ENCODE results near the gene ZDHHC5.

ZDHHC5 gene

DNA sequence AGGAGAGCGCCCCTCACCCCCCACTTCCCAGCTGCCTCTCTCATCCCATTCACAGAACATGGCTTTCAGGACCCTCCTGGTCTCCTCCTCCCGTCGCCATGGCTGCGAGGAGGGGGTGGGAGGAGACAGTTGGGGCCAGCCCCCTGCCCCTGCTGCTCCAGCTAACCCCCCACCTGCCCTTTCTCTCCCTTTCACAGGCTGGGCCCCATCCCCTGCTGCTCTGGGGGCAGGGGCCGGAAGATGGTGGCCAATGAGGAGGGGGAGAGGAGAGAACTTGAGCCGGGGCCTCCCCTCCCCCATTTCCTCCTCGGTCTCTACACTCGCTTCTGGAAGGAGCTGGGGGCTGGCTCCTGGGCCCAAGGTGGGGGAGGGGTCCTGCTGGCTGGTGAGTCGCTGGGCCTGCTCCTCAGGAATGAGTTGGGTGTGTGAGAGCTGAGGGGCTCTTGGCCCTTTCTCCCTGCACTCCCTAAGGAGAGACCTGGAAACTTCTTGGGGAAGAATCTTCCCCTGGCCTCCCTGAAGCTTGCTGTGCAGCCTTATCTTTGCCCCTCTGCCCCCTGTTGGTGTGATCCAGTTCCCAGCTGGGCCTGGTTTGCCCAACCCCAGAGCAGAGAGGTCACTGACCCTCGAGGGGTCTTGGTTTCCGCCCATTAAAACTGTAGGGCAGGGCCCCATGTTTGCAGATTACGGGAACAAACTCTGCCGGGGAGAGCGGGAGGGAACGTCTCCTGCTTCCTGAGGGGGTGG lies 28.4 kb upstream of the ZDHHC5 start:
- no peaks in the 10 kb centered on the region for H3K9me2 ChIP-seq (ENCODE audit: low read depth, low read length)
- H3K79me2 ChIP-seq (ENCODE audit: insufficient read depth, low read length) = no peaks in the 10 kb centered on the region
- H3K4me1 ChIP-seq (ENCODE audit: insufficient read depth, low read length, severe bottlenecking) = no peaks in the 10 kb centered on the region
- H3K4me3 ChIP-seq (ENCODE audit: low read depth, low read length, poor library complexity, severe bottlenecking) = no peak overlapping the region
- TF ChIP-seq, protein P1, sequence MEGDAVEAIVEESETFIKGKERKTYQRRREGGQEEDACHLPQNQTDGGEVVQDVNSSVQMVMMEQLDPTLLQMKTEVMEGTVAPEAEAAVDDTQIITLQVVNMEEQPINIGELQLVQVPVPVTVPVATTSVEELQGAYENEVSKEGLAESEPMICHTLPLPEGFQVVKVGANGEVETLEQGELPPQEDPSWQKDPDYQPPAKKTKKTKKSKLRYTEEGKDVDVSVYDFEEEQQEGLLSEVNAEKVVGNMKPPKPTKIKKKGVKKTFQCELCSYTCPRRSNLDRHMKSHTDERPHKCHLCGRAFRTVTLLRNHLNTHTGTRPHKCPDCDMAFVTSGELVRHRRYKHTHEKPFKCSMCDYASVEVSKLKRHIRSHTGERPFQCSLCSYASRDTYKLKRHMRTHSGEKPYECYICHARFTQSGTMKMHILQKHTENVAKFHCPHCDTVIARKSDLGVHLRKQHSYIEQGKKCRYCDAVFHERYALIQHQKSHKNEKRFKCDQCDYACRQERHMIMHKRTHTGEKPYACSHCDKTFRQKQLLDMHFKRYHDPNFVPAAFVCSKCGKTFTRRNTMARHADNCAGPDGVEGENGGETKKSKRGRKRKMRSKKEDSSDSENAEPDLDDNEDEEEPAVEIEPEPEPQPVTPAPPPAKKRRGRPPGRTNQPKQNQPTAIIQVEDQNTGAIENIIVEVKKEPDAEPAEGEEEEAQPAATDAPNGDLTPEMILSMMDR (IDR thresholded peaks at IDR 0.05; ENCODE audit: low read length) = no peak
- TF ChIP-seq EZH2 (IDR thresholded peaks at IDR 0.05; ENCODE audit: borderline replicate concordance, low read length) = no peak
- H3F3A ChIP-seq (ENCODE audit: insufficient read depth, low read length) = no peaks in the 10 kb centered on the region
- H3K4me2 ChIP-seq (ENCODE audit: low read length) = no peak overlapping the region
- H3K27ac ChIP-seq (ENCODE audit: low read depth, low read length, poor library complexity, severe bottlenecking) = no peak overlapping the region
- H2AFZ ChIP-seq (ENCODE audit: low read length) = no peak overlapping the region
- no peaks in the 10 kb centered on the region for H3K36me3 ChIP-seq (ENCODE audit: insufficient read depth, low read length)
- H3K9ac ChIP-seq (ENCODE audit: low read length) = no peak overlapping the region
- peaks cover 5% of the 10 kb centered on the region; the same call in 1 of the 2 replicates for H3K27me3 ChIP-seq (ENCODE audit: insufficient read depth, low read length)
- H3K9me3 ChIP-seq (ENCODE audit: low read length) = no peaks in the 10 kb centered on the region
- H4K20me1 ChIP-seq (ENCODE audit: insufficient read depth, low read length) = no peaks in the 10 kb centered on the region

DNA sequence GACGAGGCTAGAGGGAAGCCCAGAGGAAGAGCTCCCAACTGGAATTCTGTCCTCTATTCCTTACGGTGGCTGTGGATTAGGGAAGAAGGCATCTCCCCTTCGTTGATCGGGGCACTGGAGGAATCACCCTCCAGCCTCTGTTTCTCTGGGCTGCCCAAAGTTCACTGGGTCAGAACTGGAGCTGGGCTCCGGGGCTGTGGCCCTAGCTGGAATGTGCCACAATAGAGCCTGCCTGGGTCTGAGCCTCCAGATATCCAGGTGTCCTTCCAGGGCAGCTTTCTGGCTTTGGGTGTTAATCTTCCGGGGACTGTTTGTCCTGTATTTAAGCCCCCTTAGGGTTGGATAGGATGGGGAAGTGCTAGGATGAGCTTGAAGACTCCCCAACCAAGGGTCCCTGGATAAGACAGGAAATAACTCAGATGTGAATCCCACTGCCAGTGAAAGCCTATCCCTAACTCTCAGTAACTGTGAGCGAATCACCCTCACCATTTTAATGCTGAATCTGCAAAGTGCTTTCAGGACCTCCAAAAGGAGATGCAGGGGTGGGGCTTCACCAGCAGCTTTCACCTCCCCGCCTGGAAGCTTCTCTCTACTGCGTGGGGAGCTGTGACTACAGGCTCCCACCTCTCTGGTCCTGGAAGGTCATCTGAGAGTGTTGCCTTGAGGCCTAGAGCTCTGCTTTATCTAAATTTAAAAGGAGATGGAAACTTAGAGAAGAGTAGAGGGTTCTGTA lies 27.7 kb upstream of the ZDHHC5 start:
- Histone ChIP-seq H3K27me3 (ENCODE audit: insufficient read depth, low read length) (peaks cover 5% of the 10 kb centered on the region; the same call in 1 of the 2 replicates), H3K36me3 (ENCODE audit: insufficient read depth, low read length) (no peaks in the 10 kb centered on the region), H3K27ac (ENCODE audit: low read depth, low read length, poor library complexity, severe bottlenecking) (no peak overlapping the region), H3K4me1 (ENCODE audit: insufficient read depth, low read length, severe bottlenecking) (no peaks in the 10 kb centered on the region), H3K4me3 (ENCODE audit: low read depth, low read length, poor library complexity, severe bottlenecking) (no peak overlapping the region), H3K9me2 (ENCODE audit: low read depth, low read length) (no peaks in the 10 kb centered on the region), H2AFZ (ENCODE audit: low read length) (no peak overlapping the region), H3K9me3 (ENCODE audit: low read length) (no peaks in the 10 kb centered on the region), H3F3A (ENCODE audit: insufficient read depth, low read length) (no peaks in the 10 kb centered on the region), H3K9ac (ENCODE audit: low read length) (no peak overlapping the region), H3K79me2 (ENCODE audit: insufficient read depth, low read length) (no peaks in the 10 kb centered on the region), H3K4me2 (ENCODE audit: low read length) (no peak overlapping the region), H4K20me1 (ENCODE audit: insufficient read depth, low read length) (no peaks in the 10 kb centered on the region)
- TF ChIP-seq, protein P1 (IDR thresholded peaks at IDR 0.05; ENCODE audit: low read length) = no peak
- TF ChIP-seq EZH2 (IDR thresholded peaks at IDR 0.05; ENCODE audit: borderline replicate concordance, low read length) = no peak

GRCh38 chr11:57641011-57641807 lies 26.7 kb upstream of the ZDHHC5 start:
- Histone ChIP-seq H3K4me2 (ENCODE audit: low read length) (no peak overlapping the region), H3K9me2 (ENCODE audit: low read depth, low read length) (no peaks in the 10 kb centered on the region), H3K27me3 (ENCODE audit: insufficient read depth, low read length) (peaks cover 5% of the 10 kb centered on the region; the same call in 1 of the 2 replicates), H3K4me1 (ENCODE audit: insufficient read depth, low read length, severe bottlenecking) (no peaks in the 10 kb centered on the region), H3K27ac (ENCODE audit: low read depth, low read length, poor library complexity, severe bottlenecking) (no peak overlapping the region), H3K9ac (ENCODE audit: low read length) (no peak overlapping the region), H3F3A (ENCODE audit: insufficient read depth, low read length) (no peaks in the 10 kb centered on the region), H3K9me3 (ENCODE audit: low read length) (no peaks in the 10 kb centered on the region), H3K4me3 (ENCODE audit: low read depth, low read length, poor library complexity, severe bottlenecking) (no peak overlapping the region), H4K20me1 (ENCODE audit: insufficient read depth, low read length) (no peaks in the 10 kb centered on the region), H3K36me3 (ENCODE audit: insufficient read depth, low read length) (no peaks in the 10 kb centered on the region), H2AFZ (ENCODE audit: low read length) (no peak overlapping the region), H3K79me2 (ENCODE audit: insufficient read depth, low read length) (no peaks in the 10 kb centered on the region)
- TF ChIP-seq, protein P1 (IDR thresholded peaks at IDR 0.05; ENCODE audit: low read length) = peak; percentile 59
- TF ChIP-seq EZH2 (IDR thresholded peaks at IDR 0.05; ENCODE audit: borderline replicate concordance, low read length) = no peak
